Nephron progenitor cell (in vitro differentiated cells): ENCODE measurements around the gene RPRD2.
A peak's percentile ranks its signal among the peaks of the same experiment; 100 is the strongest.

Experiments
- DNase-seq: peaks from one replicate; pipeline ENCODE4 v3.0.0; 2021
- H3K27ac Mint-ChIP-seq: 2 replicates; pipeline ENCODE4 v1.8.0; 2021; ENCODE audit warnings: mild to moderate bottlenecking, moderate library complexity, mixed read lengths
- H3K27me3 Mint-ChIP-seq: 2 replicates; pipeline ENCODE4 v1.8.0; 2021; ENCODE audit warnings: mild to moderate bottlenecking, low read depth, mixed read lengths; ENCODE audit not compliant: poor library complexity
- H3K36me3 Mint-ChIP-seq: 2 replicates; pipeline ENCODE4 v1.8.0; 2021; ENCODE audit warnings: low read depth, mixed read lengths
- H3K4me1 Mint-ChIP-seq: 2 replicates; pipeline ENCODE4 v1.8.0; 2021; ENCODE audit warnings: mixed read lengths
- H3K4me3 Mint-ChIP-seq: 2 replicates; pipeline ENCODE4 v1.8.0; 2021; ENCODE audit warnings: mild to moderate bottlenecking, moderate library complexity, mixed read lengths
- H3K9me3 Mint-ChIP-seq: 2 replicates; pipeline ENCODE4 v1.8.0; 2021; ENCODE audit warnings: mild to moderate bottlenecking, moderate library complexity, mixed read lengths
- TF ChIP-seq, protein P1 (sequence below): fragments of 200-600 bp; sonication (generic); IDR thresholded peaks from 2 replicates; pipeline ENCODE4 v1.5.0; 2021; ENCODE audit warnings: antibody characterized with exemption

The RPRD2 gene

DNA sequence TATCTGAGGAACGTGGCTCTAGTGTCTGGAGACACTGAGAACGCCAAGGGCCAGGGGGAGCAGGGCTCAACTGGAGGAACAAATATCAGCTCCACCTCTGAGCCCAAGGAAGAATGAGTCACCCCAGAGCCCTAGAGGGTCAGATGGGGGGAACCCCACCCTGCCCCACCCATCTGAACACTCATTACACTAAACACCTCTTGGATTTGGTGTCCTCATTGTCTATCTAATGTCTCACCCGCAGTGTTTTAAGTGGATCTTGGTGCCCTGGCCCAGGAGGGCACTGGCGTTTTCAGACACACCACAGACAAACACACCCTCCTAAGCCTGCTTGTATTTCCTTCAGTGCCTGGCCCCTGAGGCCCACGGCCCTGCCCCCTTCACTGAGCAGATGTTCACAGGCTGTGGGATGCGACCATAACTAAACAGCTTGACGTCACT, 149.4 kb downstream of the RPRD2 start:
- DNase-seq: no peak
- H3K36me3 Mint-ChIP-seq: peaks cover 21% of the 10 kb centered on the region
- no peaks in the 10 kb centered on the region for H3K9me3 Mint-ChIP-seq
- TF ChIP-seq, protein P1, sequence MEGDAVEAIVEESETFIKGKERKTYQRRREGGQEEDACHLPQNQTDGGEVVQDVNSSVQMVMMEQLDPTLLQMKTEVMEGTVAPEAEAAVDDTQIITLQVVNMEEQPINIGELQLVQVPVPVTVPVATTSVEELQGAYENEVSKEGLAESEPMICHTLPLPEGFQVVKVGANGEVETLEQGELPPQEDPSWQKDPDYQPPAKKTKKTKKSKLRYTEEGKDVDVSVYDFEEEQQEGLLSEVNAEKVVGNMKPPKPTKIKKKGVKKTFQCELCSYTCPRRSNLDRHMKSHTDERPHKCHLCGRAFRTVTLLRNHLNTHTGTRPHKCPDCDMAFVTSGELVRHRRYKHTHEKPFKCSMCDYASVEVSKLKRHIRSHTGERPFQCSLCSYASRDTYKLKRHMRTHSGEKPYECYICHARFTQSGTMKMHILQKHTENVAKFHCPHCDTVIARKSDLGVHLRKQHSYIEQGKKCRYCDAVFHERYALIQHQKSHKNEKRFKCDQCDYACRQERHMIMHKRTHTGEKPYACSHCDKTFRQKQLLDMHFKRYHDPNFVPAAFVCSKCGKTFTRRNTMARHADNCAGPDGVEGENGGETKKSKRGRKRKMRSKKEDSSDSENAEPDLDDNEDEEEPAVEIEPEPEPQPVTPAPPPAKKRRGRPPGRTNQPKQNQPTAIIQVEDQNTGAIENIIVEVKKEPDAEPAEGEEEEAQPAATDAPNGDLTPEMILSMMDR: no peak
- H3K4me3 Mint-ChIP-seq: peak overlapping the region; percentile 57
- no peak overlapping the region for H3K27ac Mint-ChIP-seq
- peaks cover 67% of the 10 kb centered on the region for H3K4me1 Mint-ChIP-seq
- H3K27me3 Mint-ChIP-seq: no peaks in the 10 kb centered on the region

DNA sequence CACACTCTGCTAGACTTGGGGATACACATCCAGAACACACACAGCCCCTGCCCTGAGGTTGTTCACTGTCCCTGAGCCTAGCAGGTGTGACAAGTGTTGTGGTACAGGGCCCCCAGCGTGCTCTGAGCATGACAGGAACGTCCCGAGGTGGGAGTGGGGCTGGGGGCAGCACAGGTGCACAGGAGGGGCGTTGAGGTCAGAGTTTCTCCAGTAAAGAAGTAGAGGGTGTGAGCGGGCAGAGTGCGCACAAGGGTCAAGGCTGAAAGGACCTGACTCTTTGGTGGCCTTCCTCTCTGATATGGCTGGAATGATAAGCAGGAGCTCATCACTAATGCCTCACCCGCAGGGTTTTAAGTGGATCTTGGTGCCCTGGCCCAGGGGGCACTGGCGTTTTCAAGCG, 150.3 kb downstream of the RPRD2 start:
- no peak for DNase-seq
- no peak overlapping the region for H3K27ac Mint-ChIP-seq
- H3K4me1 Mint-ChIP-seq: peaks cover 61% of the 10 kb centered on the region
- peaks cover 21% of the 10 kb centered on the region for H3K36me3 Mint-ChIP-seq
- TF ChIP-seq, protein P1: no peak
- no peaks in the 10 kb centered on the region for H3K9me3 Mint-ChIP-seq
- H3K27me3 Mint-ChIP-seq: no peaks in the 10 kb centered on the region
- H3K4me3 Mint-ChIP-seq: peak overlapping the region; percentile 82

GRCh38 chr1:150514913-150515327, 151.0 kb downstream of the RPRD2 start:
- no peak for DNase-seq
- Mint-ChIP-seq H3K4me1 (peaks cover 60% of the 10 kb centered on the region), H3K9me3 (no peaks in the 10 kb centered on the region), H3K27me3 (no peaks in the 10 kb centered on the region), H3K4me3 (peak overlapping the region; percentile 82), H3K36me3 (peaks cover 21% of the 10 kb centered on the region), H3K27ac (peak overlapping the region; percentile 88)
- TF ChIP-seq, protein P1: no peak

DNA sequence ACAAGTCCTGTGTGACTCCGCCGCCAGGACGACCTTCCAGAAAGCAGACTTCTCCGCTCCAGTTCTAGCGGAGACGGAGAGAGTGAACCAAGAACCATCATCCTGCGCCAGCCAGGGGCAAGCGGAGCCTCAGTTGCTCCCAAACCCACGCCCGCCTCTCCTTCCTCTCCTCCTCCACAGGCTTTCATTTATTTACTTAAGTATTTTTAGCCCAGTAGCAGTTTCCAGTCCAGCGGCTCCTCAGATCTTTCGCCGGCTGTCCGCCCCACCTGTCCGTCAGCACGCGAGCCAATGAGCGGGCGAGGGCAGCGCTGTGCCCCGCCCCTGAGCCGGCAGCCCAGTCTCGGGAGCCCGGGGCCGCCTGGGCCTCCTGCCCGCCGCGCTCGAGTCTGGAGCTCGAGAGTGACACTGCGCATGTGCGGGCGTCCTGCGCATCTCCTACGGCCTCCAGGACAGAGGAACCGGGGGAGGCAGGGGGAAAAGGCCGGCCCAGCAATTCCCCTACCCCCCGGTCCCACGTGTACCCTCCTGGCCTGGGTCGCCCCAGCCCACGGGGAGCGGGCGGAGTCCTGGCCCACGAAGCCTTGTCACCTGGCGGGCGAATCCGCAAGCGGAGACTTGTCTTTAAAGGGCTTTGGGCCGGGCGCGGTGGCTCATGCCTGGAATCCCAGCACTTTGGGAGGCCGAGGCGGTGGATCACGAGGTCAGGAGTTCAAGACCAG, 151.5 kb downstream of the RPRD2 start, which contains the start of gene FALEC:
FALEC (plus strand) TSS at position 425 of the 722 bp plus-strand sequence.
- peaks cover 54% of the 10 kb centered on the region for H3K4me1 Mint-ChIP-seq
- peaks cover 17% of the 10 kb centered on the region for H3K36me3 Mint-ChIP-seq
- no peaks in the 10 kb centered on the region for H3K27me3 Mint-ChIP-seq
- DNase-seq: peak; percentile 97
- H3K27ac Mint-ChIP-seq: peak within 1 kb of the TSS; percentile 88
- no peaks in the 10 kb centered on the region for H3K9me3 Mint-ChIP-seq
- TF ChIP-seq, protein P1: no peak
- H3K4me3 Mint-ChIP-seq: peak within 1 kb of the TSS; percentile 82

GRCh38 chr1:150516050-150516591, 152.2 kb downstream of the RPRD2 start:
- Mint-ChIP-seq H3K36me3 (peaks cover 17% of the 10 kb centered on the region), H3K27ac (peak overlapping the region; percentile 14), H3K9me3 (no peaks in the 10 kb centered on the region), H3K27me3 (no peaks in the 10 kb centered on the region), H3K4me3 (peak overlapping the region; percentile 82), H3K4me1 (peaks cover 48% of the 10 kb centered on the region)
- peak; percentile 26 for DNase-seq
- TF ChIP-seq, protein P1: no peak
